ENCODE data around the gene COLEC11. TPM values are rescaled to one million over a fixed set of nuclear protein-coding genes. Genes with fewer than 3 reads are reported as not detected.

COLEC11 gene
- total and polyA plus RNA-seq, 2 donors (not counting 1 experiment from before 2014, with no cell fraction given), result not detected

DNA sequence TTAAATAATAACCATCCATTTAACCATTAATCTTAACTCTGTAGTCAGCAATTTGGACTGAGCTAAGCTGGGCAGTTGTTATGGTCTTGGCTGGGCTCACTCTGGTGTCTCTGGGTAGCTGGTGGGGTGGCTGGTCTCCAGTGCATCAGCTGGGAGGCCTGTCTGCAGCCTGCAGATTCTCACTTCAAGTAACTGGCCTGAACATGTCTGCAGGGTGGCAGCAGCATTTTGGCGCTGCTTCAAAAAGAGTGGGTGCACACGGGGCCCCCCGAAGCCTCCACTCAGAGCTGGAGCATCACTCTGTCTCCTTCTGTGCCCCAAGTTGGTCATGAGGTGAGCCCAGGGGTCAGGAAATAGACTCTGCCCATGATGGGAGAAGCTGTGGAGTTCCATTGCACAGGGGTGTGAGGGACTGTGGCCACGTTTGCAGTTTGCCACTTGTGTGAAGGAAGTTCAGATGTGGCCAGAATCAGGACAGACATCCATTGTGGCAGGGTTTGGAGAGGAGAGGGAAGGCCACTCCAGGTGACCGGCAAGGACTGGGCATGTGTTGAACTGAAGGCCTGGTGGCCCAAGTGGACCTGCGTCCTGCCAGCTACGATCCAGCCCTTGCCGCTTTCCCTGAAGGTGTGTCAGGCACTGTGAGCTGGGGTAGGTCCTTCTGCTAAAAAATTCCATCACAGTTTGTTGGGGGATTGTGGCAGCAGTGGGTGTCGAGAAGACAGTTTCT, 58.1 kb downstream of the COLEC11 start:
- no peaks in the 10 kb centered on the region for H3K36me3 ChIP-seq (replicated peaks in 1 of 2; ENCODE audit: control extremely low read depth in 1 of 2, control insufficient read depth in 1 of 2, extremely low read depth in 1 of 2, insufficient read depth in 2 of 2, low read length in 1 of 2)
- H3K9me3 ChIP-seq (ENCODE audit: control extremely low read depth in 1 of 3, control insufficient read depth in 2 of 3, insufficient read depth in 1 of 3, low read length in 2 of 3), result no peaks in the 10 kb centered on the region
- peaks cover 0 to 16% (median 1%) of the 10 kb centered on the region in 4 experiments for H3K27me3 ChIP-seq (replicated peaks in 1 of 4; ENCODE audit: control extremely low read depth in 1 of 4, control insufficient read depth in 3 of 4, insufficient read depth in 4 of 4, low read length in 3 of 4)
- DNase-seq (no peak), ATAC-seq (ENCODE audit: low read depth) (no peak)
- H3K4me2 ChIP-seq (replicated peaks; ENCODE audit: low read depth, low read length, poor library complexity, severe bottlenecking), result no peak overlapping the region
- no peak overlapping the region for H3K4me3 ChIP-seq (ENCODE audit: control extremely low read depth in 1 of 5, extremely low read depth in 1 of 5, insufficient read depth in 1 of 5, low read depth in 2 of 5, low read length in 4 of 5)
- WGBS (ENCODE audit: insufficient coverage), result 97% methylated on average over 9 of the region's 9 CpGs
- H2AFZ ChIP-seq (ENCODE audit: insufficient read depth, low read depth, low read length, poor library complexity, severe bottlenecking), result no peak overlapping the region
- intact Hi-C loops (cut with micrococcal nuclease), result loop anchor here (1.0 to 10.0 kb wide), 3 partner anchors 95 to 1768 kb away; partner anchors contain the start of genes RNASEH1 and TRAPPC12
- peaks cover 14 to 15% of the 10 kb centered on the region in 2 donors for H3K4me1 ChIP-seq (ENCODE audit: control insufficient read depth in 2 of 2, insufficient read depth in 2 of 2, low read length in 2 of 2)
- no peak overlapping the region for H3K9ac ChIP-seq (ENCODE audit: low read length)
- H3K79me2 ChIP-seq (ENCODE audit: control insufficient read depth, insufficient read depth, low read length), result no peaks in the 10 kb centered on the region
- no peak overlapping the region for H3K27ac ChIP-seq (ENCODE audit: low read length in 2 of 2)
- no peaks in the 10 kb centered on the region for H3K27me3 Mint-ChIP-seq
- H3K4me3 Mint-ChIP-seq, result no peak overlapping the region
- ChIA-PET POLR2A (no interaction called here), CTCF (interaction anchor here (0.8 to 6.8 kb wide), 6 partner anchors 8 to 415 kb away, joined by 3 to 91 read pairs (median 4); no protein-coding TSS in a partner anchor)
- TF ChIP-seq CTCF (IDR thresholded peaks at IDR 0.05) (no peak), EZH2 (IDR thresholded peaks at IDR 0.05; ENCODE audit: borderline replicate concordance, insufficient read depth, low read depth, low read length, poor library complexity, severe bottlenecking) (no peak)
- H3K27ac Mint-ChIP-seq, result no peak overlapping the region
- H4K20me1 ChIP-seq (ENCODE audit: control insufficient read depth, insufficient read depth, low read length, poor library complexity, severe bottlenecking), result no peaks in the 10 kb centered on the region
- peaks cover 16% of the 10 kb centered on the region for H3K4me1 Mint-ChIP-seq
- no peaks in the 10 kb centered on the region for H3K9me3 Mint-ChIP-seq (ENCODE audit: insufficient read depth)

- Histone ChIP-seq H3K9ac (ENCODE audit: low read length) (no peak overlapping the region), H3K9me3 (ENCODE audit: control extremely low read depth in 1 of 3, control insufficient read depth in 2 of 3, insufficient read depth in 1 of 3, low read length in 2 of 3) (no peaks in the 10 kb centered on the region), H3K4me1 (ENCODE audit: control insufficient read depth in 2 of 2, insufficient read depth in 2 of 2, low read length in 2 of 2) (peaks cover 14 to 15% of the 10 kb centered on the region in 2 donors), H4K20me1 (ENCODE audit: control insufficient read depth, insufficient read depth, low read length, poor library complexity, severe bottlenecking) (no peaks in the 10 kb centered on the region), H2AFZ (ENCODE audit: insufficient read depth, low read depth, low read length, poor library complexity, severe bottlenecking) (no peak overlapping the region), H3K79me2 (ENCODE audit: control insufficient read depth, insufficient read depth, low read length) (no peaks in the 10 kb centered on the region), H3K4me2 (replicated peaks; ENCODE audit: low read depth, low read length, poor library complexity, severe bottlenecking) (no peak overlapping the region), H3K27me3 (replicated peaks in 1 of 4; ENCODE audit: control extremely low read depth in 1 of 4, control insufficient read depth in 3 of 4, insufficient read depth in 4 of 4, low read length in 3 of 4) (peaks cover 0 to 16% (median 1%) of the 10 kb centered on the region in 4 experiments), H3K4me3 (ENCODE audit: control extremely low read depth in 1 of 5, extremely low read depth in 1 of 5, insufficient read depth in 1 of 5, low read depth in 2 of 5, low read length in 4 of 5) (no peak overlapping the region), H3K36me3 (replicated peaks in 1 of 2; ENCODE audit: control extremely low read depth in 1 of 2, control insufficient read depth in 1 of 2, extremely low read depth in 1 of 2, insufficient read depth in 2 of 2, low read length in 1 of 2) (no peaks in the 10 kb centered on the region), H3K27ac (ENCODE audit: low read length in 2 of 2) (no peak overlapping the region)
- POLR2A ChIA-PET, result no interaction called here
- CTCF ChIA-PET, result interaction anchor here (1.5 to 6.8 kb wide), 2 partner anchors 11 to 229 kb away, joined by 3 to 91 read pairs; no protein-coding TSS in a partner anchor
- no peak for TF ChIP-seq EZH2 (IDR thresholded peaks at IDR 0.05; ENCODE audit: borderline replicate concordance, insufficient read depth, low read depth, low read length, poor library complexity, severe bottlenecking)
- Mint-ChIP-seq H3K4me1 (peaks cover 16% of the 10 kb centered on the region), H3K4me3 (no peak overlapping the region), H3K9me3 (ENCODE audit: insufficient read depth) (no peaks in the 10 kb centered on the region), H3K27me3 (no peaks in the 10 kb centered on the region), H3K27ac (no peak overlapping the region)
- DNase-seq, result no peak
- no peak for ATAC-seq (ENCODE audit: low read depth)
- intact Hi-C loops (cut with micrococcal nuclease), result loop anchor here (10.0 kb wide), 1 partner anchor 1769 kb away; no protein-coding TSS in a partner anchor
- 84% methylated on average over 10 of the region's 10 CpGs for WGBS (ENCODE audit: insufficient coverage)
Measured at GRCh38 chr2:3654011-3654410, 59.1 kb downstream of the COLEC11 start.

Data from B cell (primary cell).